GM21825 (cell line): ENCODE results near the gene HOXB4.

ENCODE experiments used
- ATAC-seq: cut with Tn5 transposase; IDR thresholded peaks from one replicate; pipeline ENCODE4 v1.9.1; 2021; ENCODE audit warnings: mild to moderate bottlenecking, moderate library complexity; ENCODE audit not compliant: unreplicated experiment

The HOXB4 gene

DNA sequence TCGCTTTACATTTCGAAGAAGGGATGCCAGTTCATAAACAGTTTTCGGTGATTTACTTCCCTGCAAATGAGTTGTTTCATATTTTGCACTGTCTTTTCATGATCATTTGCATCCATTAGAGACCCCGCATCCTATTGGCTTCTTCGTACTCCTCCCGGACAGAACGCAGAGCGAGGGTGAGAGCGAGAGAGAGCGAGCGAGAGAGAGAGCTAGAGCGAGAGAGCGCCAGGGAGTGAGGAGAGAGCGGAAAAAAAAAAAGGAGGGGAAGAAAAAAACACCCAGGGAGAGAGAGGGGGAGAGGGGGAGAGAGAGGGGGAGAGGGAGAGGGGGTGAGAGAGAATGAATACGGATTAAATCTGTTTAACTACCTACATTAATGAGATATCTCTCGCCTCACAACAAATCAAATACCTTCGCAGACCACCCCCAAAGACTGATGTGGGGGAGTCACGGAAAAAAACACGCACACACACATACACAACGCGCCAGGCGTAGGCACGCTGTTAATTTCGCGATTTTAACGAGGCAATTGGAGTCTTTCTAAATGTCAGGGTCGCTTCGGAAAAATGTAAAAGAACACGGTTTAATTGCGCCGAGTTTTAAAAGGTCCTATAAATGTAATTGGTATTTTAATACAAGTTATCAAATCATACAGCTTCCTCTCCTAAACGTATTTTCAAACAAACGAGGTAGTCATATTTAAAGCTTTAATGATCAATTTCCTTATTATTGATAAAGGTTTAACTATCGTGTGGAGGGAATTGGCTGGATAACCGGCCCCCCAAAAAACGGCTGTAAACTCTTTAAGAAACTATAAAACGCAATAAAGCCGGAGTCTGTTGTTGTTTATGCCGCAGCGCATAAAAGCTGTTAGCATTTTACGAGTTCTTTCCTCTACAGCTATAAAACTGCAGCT lies 37.2 kb upstream of the HOXB4 start, which contains the start of gene HOXB8:
Gene HOXB8, minus strand, starts transcription at position 246 of the 916 bp plus-strand sequence. CDS start 588 bp downstream, outside the sequence.
- no peak for ATAC-seq

DNA sequence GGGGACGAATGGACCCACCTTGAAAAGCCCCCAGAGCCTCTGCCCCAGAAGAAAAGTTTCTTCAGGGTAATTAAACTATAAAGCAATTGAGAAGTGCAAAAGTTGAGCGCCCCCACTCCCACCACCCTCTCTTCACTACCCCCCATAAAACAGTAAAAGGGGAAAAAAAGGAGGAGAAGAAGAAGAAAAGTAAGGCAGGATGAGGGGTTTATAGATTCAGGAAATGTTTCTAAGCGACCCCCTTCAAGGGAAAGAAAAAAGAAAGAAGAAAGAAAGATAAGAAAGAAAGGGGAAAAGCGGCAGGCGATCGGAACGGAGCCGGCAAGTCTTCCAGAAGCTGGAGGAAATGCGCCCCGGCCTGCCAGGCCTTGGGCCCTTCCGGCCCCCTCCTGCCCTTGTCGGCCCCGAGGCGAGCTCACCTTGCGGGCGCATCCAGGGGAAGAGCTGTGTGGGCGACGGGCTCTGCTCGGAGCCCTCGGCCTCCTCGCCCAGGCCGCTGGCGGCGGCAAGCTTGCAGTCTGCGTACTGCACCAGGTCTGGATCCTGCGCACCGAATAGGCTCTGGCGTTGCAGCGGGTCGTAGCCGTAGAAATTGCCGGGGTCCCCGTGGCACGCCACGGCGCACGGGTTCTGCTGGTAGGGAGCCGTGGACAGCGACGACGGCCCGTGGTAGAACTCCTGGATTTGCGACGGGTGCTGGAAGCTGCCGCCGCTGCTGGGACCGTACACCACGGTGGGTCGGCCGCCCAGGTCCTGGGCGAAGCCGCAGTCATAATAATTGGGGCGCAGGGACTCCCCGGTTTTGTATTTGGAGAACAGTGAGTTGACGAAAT lies 35.9 kb upstream of the HOXB4 start:
- no peak for ATAC-seq

DNA sequence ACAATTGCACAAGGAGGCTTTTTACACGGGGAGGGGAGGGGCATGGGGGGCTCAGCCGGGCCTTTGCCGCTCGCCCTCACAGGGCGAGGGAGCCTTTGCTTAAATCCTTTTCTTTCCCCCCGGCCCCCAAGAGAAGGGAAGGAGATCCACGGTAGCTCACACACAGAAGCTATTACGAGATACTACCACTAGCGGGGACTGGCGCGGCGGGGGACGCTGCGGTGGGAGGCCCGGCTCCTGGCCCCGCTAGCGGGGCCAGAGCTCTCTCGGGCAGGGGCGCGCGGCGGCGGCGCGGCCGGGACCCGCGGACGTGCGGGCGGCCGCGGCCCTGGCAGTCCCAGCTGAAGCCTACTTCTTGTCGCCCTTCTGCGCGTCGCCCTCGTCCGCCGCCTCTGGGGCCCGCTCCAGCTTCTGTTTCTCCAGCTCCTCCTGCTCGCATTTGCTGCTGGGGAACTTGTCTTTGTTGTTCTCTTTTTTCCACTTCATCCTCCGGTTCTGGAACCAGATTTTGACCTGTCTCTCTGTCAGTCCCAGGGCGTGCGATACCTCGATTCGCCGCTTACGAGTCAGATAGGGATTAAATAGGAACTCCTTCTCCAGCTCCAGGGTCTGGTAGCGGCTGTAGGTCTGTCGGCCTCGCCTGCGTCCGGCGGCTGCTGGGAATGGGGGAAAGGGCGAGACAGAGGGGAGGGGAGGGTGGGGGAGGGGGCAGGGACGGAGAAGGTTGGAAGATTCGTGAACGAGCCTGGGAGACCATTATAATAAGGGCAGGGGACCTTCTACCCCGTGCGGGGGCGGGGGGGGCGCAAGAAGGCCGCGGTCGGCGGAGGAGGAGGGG lies 34.9 kb upstream of the HOXB4 start:
- no peak for ATAC-seq

DNA sequence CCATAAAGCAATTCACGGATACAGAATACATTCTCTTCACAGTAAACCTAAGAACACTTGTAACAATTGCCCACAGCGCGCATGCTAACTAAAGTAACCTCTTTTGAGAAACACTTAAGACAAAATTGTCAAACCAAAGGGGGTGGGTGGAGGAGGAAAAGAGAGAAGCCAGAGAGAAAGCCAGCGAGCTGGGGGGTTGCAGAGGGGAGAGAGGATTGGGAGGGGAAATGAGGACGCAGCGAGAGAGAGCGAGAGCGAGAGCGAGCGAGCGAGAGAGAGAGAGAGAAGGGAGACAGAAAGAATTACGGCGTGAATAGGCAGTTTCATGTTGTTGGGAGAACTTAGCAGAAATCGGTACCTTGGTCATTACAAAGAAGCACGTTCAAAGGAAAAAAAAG lies 34.3 kb upstream of the HOXB4 start:
- no peak for ATAC-seq

DNA sequence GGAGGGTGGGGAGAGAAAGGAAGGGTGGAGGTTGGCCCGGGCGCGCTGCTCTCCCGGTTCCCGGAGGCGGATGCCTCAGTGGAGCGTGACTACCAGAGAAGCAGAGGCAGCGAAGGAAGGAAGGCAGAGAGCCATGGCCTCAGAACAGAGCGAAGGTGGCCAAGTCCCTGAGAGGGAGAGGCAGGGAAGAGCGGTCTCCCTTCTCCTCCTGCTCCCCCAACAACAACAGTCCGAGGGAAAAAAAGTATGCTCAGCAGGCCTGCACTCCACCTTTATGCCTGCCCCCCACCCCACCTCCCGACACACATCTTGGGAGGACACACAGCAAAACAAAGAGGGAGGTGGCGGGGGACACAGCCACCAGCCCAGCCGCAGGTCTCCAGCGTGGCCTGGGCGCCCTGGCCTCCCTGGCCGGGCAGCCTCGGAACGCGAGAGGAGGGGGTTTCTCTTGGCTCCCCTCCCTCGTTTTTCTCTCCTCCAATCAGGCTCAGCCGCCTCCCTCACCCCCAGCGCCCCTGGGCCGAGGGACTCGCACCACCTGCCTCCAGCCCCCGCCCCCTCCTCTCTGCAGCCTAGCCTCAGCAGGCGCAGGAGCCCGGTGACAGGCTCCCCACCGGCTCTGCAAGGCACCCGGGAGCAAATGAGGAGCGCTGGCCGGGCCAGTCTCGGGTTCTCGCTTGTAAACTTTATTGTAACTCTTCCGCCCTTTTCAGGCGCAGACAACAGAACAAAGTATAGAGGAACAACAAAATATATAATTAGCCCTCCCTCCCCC lies 33.7 kb upstream of the HOXB4 start:
- ATAC-seq = no peak

DNA sequence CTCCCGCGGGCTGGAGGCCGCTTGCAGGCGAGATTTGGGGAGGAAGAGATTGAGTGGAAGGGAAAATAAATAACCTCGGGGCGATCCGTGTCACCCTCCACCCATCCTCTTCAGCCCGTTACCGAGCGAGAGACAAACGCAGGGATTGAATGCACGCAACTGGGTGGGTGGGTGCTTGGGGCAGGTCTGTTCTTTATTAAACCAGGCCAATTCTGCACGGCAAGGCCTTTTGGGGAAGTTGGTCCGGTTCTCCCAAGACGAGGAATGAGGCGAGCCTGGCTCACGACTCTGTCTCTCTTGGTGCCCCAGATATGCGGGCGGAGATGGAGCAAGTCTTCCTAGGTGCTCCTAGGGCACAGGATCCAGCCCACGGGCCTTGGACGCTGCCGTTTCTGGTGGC lies 33.1 kb upstream of the HOXB4 start:
- no peak for ATAC-seq

DNA sequence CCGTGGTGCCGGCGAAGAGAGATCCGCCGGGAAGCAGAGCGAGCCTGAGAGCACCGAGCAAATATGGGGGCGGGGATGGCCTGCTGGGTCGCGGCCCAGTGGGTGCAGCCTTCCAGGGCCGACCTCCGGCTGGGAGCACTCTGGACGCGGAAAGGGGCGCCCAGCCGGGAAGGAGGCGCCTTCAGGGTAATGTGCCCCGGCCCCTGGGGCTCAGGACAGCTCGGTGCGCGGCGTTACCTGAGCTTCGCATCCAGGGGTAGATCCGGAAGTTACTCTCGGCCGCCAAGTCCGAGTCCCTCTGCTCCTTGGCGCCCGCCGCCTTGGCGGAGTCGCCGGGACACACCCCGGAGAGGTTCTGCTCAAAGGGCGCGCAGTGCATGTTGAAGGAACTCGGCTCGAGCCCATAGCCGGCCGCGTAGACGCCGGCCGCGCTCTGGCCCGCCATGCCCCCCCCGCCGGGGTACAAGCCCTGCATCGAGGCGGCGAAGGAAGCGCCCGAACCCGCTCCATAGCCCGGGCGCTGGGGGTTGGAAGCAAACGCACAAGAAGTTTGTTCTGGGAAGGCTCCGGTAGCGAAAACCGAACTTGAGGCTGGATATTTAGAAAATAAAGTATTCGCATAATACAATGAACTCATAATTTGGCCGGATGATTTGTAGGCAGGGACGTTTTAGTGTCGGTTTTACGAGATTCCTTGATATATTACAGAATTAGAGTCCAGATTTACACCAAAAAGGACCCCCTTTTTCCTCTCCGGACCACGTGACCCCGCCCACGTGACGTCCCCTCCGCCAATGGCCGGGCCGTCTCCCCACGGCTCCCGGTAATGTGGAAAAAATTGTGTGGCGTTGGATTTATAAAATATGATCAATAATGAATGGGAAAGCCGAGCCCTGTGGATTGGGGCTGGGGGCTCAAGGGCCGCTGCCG lies 32.4 kb upstream of the HOXB4 start, which contains the start of gene HOXB7:
Gene HOXB7, minus strand, starts transcription at position 736 of the 930 bp plus-strand sequence. Its CDS starts 99 bp downstream, at position 637.
- ATAC-seq = no peak

DNA sequence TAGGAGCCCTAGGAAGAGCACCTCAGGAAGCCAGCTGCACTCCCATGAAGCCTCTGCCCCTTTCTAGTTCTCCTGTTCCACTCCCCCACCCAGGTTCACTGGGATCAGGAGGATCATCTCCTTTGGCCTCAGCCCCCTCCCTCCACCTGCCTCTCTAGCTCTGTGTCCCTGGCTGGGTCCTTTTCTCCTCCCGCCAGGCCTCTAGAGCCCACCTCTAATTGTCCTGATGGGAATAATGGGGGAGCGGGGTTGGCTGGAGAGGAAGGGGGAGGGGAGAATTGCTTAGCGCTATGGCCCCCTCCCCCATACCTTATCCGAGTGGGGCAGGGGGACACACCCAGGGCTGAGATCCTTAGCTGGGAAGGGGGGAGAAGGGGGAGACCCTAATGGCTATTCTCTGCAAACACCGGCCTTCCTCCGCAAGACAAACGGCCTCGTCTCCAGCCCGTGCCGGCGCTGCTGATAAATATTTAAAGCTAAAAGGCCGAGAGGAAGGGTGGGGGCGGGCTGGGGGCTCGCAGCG lies 31.7 kb upstream of the HOXB4 start:
- ATAC-seq = no peak

DNA sequence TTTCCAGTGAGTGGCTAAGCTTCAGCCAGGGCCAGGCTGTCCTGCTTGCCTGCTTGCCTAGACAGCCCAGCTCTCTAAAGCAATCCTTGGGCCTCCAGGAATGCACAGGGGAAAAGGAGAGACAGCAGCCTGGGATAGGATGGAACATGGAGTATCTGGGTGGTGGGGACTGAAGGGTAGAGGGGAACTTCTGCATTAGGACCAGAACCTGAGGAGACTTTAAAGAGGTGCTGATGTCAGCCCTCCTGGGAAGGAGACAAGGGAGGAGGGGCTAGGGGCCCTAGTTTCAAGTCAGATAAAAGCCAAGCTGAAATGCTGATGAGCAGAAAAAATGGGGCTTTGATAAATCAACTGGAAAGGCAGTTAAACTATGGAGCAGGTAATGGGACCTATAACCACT lies 30.9 kb upstream of the HOXB4 start:
- no peak for ATAC-seq

DNA sequence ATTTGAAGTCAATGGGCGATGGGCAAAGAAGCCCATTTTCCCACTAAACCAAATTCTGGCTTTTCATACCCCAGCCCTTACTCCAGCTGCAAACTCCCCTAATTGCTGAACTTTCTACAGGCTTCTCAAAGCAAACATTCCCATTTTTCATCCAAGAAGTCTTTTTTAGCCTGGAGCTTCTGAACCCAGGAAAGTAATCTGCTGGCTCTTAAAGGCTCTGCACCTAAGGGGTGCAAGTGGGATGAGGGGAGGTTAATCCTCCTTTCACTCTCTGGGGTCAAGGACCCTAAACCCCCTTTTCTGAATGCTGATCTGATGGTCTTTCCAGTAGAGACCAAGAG lies 30.3 kb upstream of the HOXB4 start:
- ATAC-seq = no peak

DNA sequence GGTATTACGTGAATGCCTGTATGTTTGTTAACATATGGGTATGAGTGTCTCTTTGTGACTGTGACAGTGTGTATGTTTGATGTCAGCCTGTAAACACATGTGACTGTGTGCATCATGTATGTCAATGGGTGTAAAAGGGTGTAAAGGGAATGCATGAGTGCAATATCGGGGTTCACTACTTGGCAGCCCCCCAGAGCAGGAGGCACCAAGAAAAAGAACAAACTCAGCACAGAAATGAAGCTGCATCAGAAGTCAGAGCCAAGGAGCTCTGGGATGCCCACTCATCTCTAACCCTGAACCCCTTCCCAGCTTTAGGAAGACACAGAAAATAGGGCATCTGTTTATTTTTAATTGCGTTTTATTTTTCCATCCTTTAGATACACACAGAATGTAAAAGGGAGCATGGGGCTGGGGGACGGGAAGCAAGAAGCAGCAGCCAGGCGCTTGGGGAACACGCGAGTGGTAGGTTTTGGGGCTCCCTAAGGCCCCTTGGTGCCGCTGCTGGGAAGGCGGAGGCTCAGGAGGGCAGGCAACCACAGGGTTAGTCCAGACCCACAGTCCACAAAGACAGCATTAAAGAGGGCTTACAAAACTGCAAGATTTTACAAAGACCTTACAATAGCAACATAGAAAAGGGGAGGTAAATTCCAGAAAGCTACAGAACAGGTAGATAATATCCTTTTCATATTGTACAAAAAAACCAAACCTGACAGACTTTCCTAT lies 28.9 kb upstream of the HOXB4 start:
- no peak for ATAC-seq

DNA sequence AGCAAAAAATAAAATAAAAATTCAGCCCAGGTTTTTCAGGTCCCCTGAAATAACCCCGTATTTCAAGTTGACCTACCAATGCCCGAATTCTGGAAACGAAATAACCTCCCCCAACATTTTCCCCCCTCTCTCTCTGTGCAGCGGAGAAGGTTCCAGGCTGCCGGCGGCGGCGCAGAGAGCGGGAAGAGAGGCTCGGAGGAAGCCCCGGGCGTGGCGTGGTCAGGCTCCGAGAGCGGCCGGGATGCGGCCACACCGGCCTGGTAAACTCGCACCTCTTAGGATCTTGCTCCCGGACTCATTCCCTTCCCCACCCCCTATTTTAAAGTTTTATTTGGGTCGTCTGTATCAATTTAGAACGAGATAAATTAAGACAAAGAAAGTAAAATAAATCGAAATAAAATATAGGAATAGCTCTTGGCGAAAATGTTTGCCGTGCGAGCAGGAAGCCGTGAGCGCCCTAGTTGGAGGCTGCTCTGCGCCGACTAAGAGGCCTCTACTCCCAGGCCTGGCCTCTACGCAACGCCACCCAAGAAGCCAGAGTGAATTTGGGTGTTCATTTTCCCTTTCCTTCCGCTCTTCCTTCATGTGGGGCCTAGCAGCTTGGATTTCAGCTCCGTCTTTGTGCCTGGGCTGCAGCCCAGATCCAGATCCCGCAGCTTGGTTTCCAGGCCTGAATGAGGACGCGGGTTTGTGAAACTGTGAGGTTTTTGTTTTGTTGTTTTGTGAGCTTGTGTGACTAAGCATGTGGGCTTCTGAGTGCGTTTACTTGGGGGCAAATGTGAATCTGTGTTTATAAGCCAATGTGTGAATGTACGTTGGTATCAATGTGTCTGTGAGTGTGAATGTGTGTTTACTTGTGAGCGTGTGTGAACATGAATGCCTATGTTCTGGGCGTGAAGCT lies 28.1 kb upstream of the HOXB4 start:
- ATAC-seq = no peak

DNA sequence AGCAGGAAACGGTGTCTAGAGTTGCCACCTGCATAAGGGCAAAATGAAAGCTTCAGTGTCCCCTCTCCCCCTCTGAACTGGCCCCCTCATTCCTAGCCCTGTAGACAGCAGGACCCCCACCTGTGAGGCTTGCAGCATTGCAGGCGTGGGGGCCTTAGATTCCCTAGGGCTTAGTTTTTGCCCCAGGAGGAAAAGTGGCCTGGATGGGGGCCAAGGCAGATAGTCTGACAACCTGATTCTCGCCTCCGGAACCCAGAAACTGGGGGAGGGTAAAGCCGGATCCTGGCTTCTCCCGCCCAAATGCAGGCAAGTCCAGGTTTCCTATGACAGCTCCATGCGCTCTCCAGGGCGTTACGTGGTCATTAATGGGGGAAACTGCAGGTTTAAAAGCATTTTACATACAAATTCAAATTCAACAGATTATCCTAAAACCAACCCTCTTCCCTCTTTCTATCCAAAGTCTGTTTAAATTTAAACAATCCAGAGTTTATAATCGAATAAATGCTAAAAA lies 27.3 kb upstream of the HOXB4 start:
- no peak for ATAC-seq

DNA sequence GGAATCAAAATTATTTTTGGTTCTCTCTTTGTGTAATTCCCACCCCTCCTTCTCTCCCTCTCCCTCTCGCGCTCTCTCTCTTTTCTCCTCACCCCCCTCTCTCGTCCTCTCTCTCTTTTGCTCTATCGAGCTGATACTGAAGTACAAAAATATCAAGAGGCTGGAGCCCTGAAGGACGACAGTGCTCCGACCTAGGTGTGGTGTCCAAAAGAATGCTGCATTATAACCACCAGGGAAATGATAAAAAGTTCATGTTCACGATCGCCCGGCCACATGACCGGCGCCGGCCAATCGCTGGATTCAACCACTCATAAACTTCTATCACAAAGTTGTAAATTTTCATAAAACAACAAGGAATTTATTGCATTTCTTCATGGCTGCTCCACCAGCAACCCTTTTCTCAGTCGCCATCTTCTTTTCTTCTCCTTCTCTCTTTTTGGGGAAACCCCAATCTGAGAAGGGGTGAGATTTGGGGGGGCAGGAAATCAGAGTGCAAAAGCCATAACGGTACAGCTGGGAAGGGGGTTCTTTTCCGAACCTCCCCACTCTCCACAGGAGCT lies 26.7 kb upstream of the HOXB4 start, which contains the start of gene HOXB6:
Gene HOXB6, minus strand, starts transcription at position 217 of the 560 bp plus-strand sequence. CDS start 6,836 bp downstream, outside the sequence.
- no peak for ATAC-seq

DNA sequence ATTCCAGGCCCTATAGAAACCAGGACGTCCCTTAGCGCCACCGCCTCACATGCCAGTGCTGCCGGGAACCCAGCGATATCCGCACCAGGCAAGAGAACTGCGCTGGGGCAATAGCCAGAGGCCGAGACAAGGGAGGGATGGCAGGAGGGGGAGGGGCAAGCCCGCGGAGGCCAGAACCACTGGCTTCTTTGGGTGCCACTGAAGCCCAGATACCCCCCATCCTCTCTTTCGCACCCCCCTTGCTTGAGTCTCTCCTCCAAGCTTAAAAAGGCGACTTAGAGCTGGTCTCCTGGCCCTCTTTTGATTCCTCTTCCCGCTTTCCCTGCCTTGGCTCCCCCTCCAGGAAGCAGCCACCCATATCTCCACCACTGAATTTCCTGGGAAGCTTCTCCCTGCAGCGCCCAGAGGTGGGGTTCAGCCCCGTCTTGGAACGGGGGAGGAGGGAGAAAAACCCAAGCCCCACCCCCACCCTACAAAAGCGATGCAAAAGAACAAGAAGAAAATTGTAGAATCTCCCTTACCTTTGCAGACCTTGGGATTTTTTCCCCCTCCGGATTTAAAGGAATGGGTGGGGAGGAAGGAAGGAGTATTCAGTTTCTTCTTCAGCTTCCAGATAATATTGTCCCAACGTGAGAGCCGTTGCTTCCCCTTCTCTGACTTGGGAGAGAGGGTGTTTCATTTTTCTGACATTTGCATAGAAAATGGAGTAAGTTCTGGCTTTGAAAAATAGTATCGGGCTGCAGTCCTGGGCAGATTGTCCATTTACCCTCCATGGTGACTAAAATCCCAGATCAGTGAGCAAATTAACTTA lies 26.0 kb upstream of the HOXB4 start:
- ATAC-seq = no peak
